ENCODE results near the gene PHB1. TPM values are rescaled to one million over a fixed set of nuclear protein-coding genes. Genes with fewer than 3 reads are reported as not detected.

PHB1 gene
- total and polyA plus RNA-seq, 2 of the 8 experiments (the other 6 are each of a cell fraction or from before 2014, with no cell fraction given): 386 to 597 TPM

DNA sequence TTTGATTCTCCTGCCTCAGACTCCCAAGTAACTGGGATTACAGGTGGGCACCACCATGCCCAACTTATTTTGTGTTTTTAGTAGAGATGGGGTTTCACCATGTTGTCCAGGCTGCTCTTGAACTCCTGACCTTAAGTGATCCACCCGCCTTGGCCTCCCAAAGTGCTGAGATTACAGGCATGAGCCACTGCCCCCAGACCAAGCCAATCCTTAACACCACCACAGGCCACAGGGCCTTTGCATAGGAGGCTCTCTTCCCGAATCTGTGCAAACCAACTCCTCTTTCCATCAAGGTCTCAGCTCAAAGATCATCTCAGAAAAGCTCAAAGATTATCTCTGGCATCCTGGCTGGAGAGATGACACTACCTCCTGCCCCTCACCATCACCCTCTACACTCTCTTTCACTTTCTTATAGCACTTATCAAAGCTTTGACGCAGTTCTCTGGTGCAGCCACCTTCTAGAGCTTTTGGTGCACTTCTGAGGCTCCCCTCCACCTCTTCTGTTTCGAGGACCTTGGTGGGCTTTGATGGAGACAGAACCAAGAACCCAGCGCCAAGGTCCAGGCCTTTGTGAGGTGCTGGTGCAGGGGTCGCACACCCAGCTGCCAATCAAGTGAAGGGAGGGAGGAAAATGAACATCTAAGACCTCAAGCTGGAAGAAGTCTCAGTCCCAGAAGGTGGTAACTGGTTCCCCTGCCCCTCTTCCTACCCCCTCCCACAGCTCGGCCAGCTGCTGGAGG is 23.2 kb upstream of the PHB1 start:
- Histone ChIP-seq H2BK120ac (replicated peaks; ENCODE audit: low read depth, low read length) (no peak overlapping the region), H2BK12ac (ENCODE audit: low read depth, low read length) (peak overlapping the region; percentile 4; the same call in 1 of the 2 replicates), H2BK15ac (ENCODE audit: low read length) (peak overlapping the region; percentile 40; the same call in 1 of the 2 replicates), H3K27me3 (replicated peaks in 1 of 4; ENCODE audit: control insufficient read depth in 3 of 4, extremely low read depth in 1 of 4, insufficient read depth in 3 of 4, low read length in 3 of 4) (peaks cover 0 to 15% (median 4%) of the 10 kb centered on the region in 4 experiments; a peak in 3 of 7 replicates), H4K5ac (ENCODE audit: insufficient read length, low read depth, low read length) (no peak overlapping the region), H2AFZ (ENCODE audit: low read length) (0 out of 2 replicates have a peak overlapping the region, but pooled peaks have one; percentile 43), H3K14ac (ENCODE audit: insufficient read length) (no peak overlapping the region), H3K36me3 (ENCODE audit: control insufficient read depth in 2 of 4, insufficient read depth in 4 of 4, low read length in 3 of 4) (no peaks in the 10 kb centered on the region), H3K27ac (ENCODE audit: low read depth, low read length) (no peak overlapping the region), H3K23ac (ENCODE audit: insufficient read length) (no peak overlapping the region), H3K79me2 (ENCODE audit: control insufficient read depth in 1 of 2, insufficient read depth in 2 of 2, low read length in 2 of 2) (no peaks in the 10 kb centered on the region), H3K4ac (replicated peaks; ENCODE audit: insufficient read length, low read depth, low read length) (no peak overlapping the region), H4K91ac (replicated peaks; ENCODE audit: insufficient read length, low read length) (no peak overlapping the region), H2BK20ac (ENCODE audit: low read length) (0 out of 2 replicates have a peak overlapping the region, but pooled peaks have one; percentile 93), H3K9ac (replicated peaks in 1 of 4; ENCODE audit: extremely low read depth in 1 of 4, low read depth in 3 of 4, low read length in 3 of 4) (no peak overlapping the region), H2BK5ac (ENCODE audit: low read depth, low read length) (peak overlapping the region; percentile 81; the same call in 1 of the 2 replicates), H4K20me1 (replicated peaks in 1 of 2; ENCODE audit: control insufficient read depth in 1 of 2, insufficient read depth in 2 of 2, low read length in 2 of 2) (no peaks in the 10 kb centered on the region), H4K8ac (ENCODE audit: extremely low read depth, insufficient read depth, low read length) (no peak overlapping the region), H3K79me1 (ENCODE audit: low read depth, low read length) (no peaks in the 10 kb centered on the region), H3K4me1 (replicated peaks in 1 of 4; ENCODE audit: control insufficient read depth in 3 of 4, insufficient read depth in 4 of 4, low read length in 3 of 4) (peaks cover 0 to 26% (median 13%) of the 10 kb centered on the region in 4 experiments; a peak in 6 of 7 replicates), H3K56ac (replicated peaks; ENCODE audit: insufficient read length, low read depth, low read length) (no peak overlapping the region), H3K9me3 (ENCODE audit: insufficient read depth in 2 of 2, low read depth in 1 of 2, low read length in 1 of 2) (no peaks in the 10 kb centered on the region), H3K18ac (ENCODE audit: extremely low read depth, low read length) (peak overlapping the region; percentile 71), H2AK5ac (ENCODE audit: low read depth, low read length) (peak overlapping the region; percentile 30; the same call in 1 of the 2 replicates), H3K4me2 (ENCODE audit: insufficient read depth in 1 of 2, low read depth in 2 of 2, low read length in 2 of 2) (peak overlapping the region; percentile 60 to 87), H3K4me3 (ENCODE audit: extremely low read depth in 1 of 4, insufficient read depth in 2 of 4, low read depth in 3 of 4, low read length in 4 of 4) (peak overlapping the region in 3 of 4 experiments; percentile 6 to 61 (median 38); a peak in 4 of 8 replicates), H3K23me2 (ENCODE audit: low read depth, low read length) (peaks cover 7% of the 10 kb centered on the region; the same call in 1 of the 2 replicates)
- TF ChIP-seq SP4 (IDR thresholded peaks at IDR 0.05; ENCODE audit: low read length) (no peak), KDM1A (IDR thresholded peaks at IDR 0.05; ENCODE audit: borderline replicate concordance, low read length) (peak; percentile 77; the same call in 1 of the 2 replicates)
- POLR2A ChIA-PET (ENCODE audit: partially characterized antibody): interaction anchor here (0.6 to 1.3 kb wide), 4 partner anchors 23 to 723 kb away, joined by 3 to 5 read pairs (median 4); partner anchors contain the start of gene PHB1
- 69% methylated on average over 7 of the region's 7 CpGs; no CpG with 5 or more reads in 1 of the 2 experiments for WGBS, 2 experiments (ENCODE audit: extremely low coverage in 1 of 2, insufficient coverage in 1 of 2, insufficient read length in 1 of 2, insufficient replicate concordance in 2 of 2, low coverage in 1 of 2, low lambda C conversion rate in 2 of 2, missing lambda C conversion rate in 1 of 2)
- CTCF ChIA-PET (ENCODE audit: partially characterized antibody): interaction anchor here (0.6 to 10.4 kb wide), 23 partner anchors 9 to 437 kb away, joined by 3 to 146 read pairs (median 4); no protein-coding TSS in a partner anchor
- FAIRE-seq: no peak
- DNase-seq (ENCODE audit: low read depth in 1 of 2, low spot score in 2 of 2): peak in 1 of 2 experiments; percentile 38
